ENCODE measurements around the gene FBXO48.

DNA sequence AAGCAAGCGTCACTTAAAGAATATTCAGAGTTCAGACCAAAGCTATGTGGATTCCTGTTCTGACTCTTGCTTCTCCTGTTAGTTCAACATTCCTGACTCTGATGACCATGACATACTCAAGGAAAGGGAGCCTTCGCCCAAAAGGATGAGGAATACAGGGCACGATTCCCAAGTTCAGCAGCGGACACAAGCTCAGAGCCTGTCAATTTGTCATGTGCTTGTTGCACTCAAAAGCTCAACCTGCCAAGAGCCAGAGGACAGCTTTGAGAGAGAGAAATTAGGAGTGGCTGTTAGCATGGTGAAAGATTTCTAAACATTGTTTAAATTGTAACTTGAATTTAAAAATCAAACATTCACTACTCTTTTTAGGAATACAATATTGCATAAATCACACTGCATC lies 33.6 kb upstream of the FBXO48 start:
- TF ChIP-seq CTCF (conservative IDR thresholded peaks at IDR 0.05) (no peak), ZFX (IDR thresholded peaks at IDR 0.05) (no peak)

Measured in C4-2B (cell line).